ENCODE data around the gene PHOSPHO2. TPM values are rescaled to one million over a fixed set of nuclear protein-coding genes. Genes with fewer than 3 reads are reported as not detected.

PHOSPHO2 gene
- total and polyA plus RNA-seq, 10 of the 15 experiments (the other 5 are each of a cell fraction or from before 2014, with no cell fraction given), result 2.7 to 7.6 (median 4.2) TPM

GRCh38 chr2:169649278-169649677 lies 45.0 kb upstream of the PHOSPHO2 start:
- Histone ChIP-seq H3K36me3 (ENCODE audit: control insufficient read depth in 2 of 2, insufficient read depth in 2 of 2, low read length in 1 of 2) (no peaks in the 10 kb centered on the region), H3K27ac (ENCODE audit: control insufficient read depth, insufficient read depth) (no peak overlapping the region), H3K79me2 (ENCODE audit: control insufficient read depth, insufficient read depth, low read length) (no peaks in the 10 kb centered on the region), H3K9ac (ENCODE audit: control insufficient read depth, insufficient read depth, low read length) (no peak overlapping the region), H3K4me1 (ENCODE audit: control insufficient read depth, insufficient read depth, low read length) (no peaks in the 10 kb centered on the region), H4K20me1 (ENCODE audit: control insufficient read depth, insufficient read depth) (no peaks in the 10 kb centered on the region), H3K27me3 (replicated peaks in 1 of 2; ENCODE audit: control insufficient read depth in 2 of 2, insufficient read depth in 2 of 2, low read length in 1 of 2) (no peaks in the 10 kb centered on the region), H2AFZ (ENCODE audit: control insufficient read depth, low read depth, low read length) (no peak overlapping the region), H3K4me3 (no peak overlapping the region), H3K4me2 (ENCODE audit: control insufficient read depth, insufficient read depth) (no peak overlapping the region), H3K9me3 (replicated peaks; ENCODE audit: control insufficient read depth, insufficient read depth, low read length) (no peaks in the 10 kb centered on the region)
- intact Hi-C loops (cut with micrococcal nuclease; ENCODE audit: unreplicated experiment), result no loop called here
- ChIA-PET RAD21 (ENCODE audit: unreplicated experiment) (no interaction called here), POLR2A (interaction anchor here (0.6 kb wide), 1 partner anchor 56 kb away, joined by 3 read pairs; no protein-coding TSS in a partner anchor), SMC1A (ENCODE audit: uncharacterized antibody, unreplicated experiment) (no interaction called here), CTCF (no interaction called here)
- DNase-seq (ENCODE audit: low read depth, low spot score) (no peak), ATAC-seq (no peak), FAIRE-seq (no peak)
- 64% methylated on average over 1 of the region's 1 CpG for WGBS (ENCODE audit: insufficient coverage, insufficient replicate concordance, low lambda C conversion rate, missing lambda C conversion rate)
- in situ Hi-C loops (cut with MboI), result no loop called here
- TF ChIP-seq CBX3 (IDR thresholded peaks at IDR 0.05; ENCODE audit: borderline replicate concordance, low read depth) (no peak), SRF (IDR thresholded peaks at IDR 0.05; ENCODE audit: low read depth in 2 of 2, low read length in 2 of 2) (no peak), SUZ12 (IDR thresholded peaks at IDR 0.05; ENCODE audit: unreplicated experiment) (no peak), GATAD2B (conservative IDR thresholded peaks at IDR 0.05; ENCODE audit: low read depth) (no peak), CBX5 (IDR thresholded peaks at IDR 0.05; ENCODE audit: low read depth) (no peak), EED (IDR thresholded peaks at IDR 0.05; ENCODE audit: low read depth) (no peak), POLR2AphosphoS2 (IDR thresholded peaks at IDR 0.05; ENCODE audit: low read depth, low read length) (no peak), PBX3 (IDR thresholded peaks at IDR 0.05; ENCODE audit: insufficient replicate concordance, low read depth, low read length) (no peak), NFYB (IDR thresholded peaks at IDR 0.05; ENCODE audit: insufficient read depth, low read depth, low read length) (no peak), FOXK2 (IDR thresholded peaks at IDR 0.05) (no peak), BMI1 (IDR thresholded peaks at IDR 0.05; ENCODE audit: borderline replicate concordance) (no peak), JUND (IDR thresholded peaks at IDR 0.05; ENCODE audit: low read depth, low read length) (no peak), CHD4 (IDR thresholded peaks at IDR 0.05) (no peak), RB1 (IDR thresholded peaks at IDR 0.05; ENCODE audit: borderline replicate concordance) (no peak), MLLT1 (IDR thresholded peaks at IDR 0.05) (no peak), NFXL1 (IDR thresholded peaks at IDR 0.05; ENCODE audit: borderline replicate concordance) (no peak), CREM (IDR thresholded peaks at IDR 0.05; ENCODE audit: low read depth) (no peak)
- no TSS peak for BruUV-seq (replicated peaks)
